ENCODE data around the gene KCNJ3.

KCNJ3 gene

GRCh38 chr2:154846842-154847241 lies 148.3 kb downstream of the KCNJ3 start:
- TF ChIP-seq SIN3A (IDR thresholded peaks at IDR 0.05; ENCODE audit: borderline replicate concordance, insufficient read depth, low read length) (no peak), FOXP2 (optimal IDR thresholded peaks at IDR 0.05; ENCODE audit: borderline replicate concordance, extremely low read depth, extremely low read length, insufficient read depth) (no peak), POLR2AphosphoS5 (IDR thresholded peaks at IDR 0.05; ENCODE audit: low read depth, low read length) (no peak), TAF1 (IDR thresholded peaks at IDR 0.05; ENCODE audit: borderline replicate concordance, insufficient read depth, low read length) (no peak)
- TF ChIP-seq, protein P1, sequence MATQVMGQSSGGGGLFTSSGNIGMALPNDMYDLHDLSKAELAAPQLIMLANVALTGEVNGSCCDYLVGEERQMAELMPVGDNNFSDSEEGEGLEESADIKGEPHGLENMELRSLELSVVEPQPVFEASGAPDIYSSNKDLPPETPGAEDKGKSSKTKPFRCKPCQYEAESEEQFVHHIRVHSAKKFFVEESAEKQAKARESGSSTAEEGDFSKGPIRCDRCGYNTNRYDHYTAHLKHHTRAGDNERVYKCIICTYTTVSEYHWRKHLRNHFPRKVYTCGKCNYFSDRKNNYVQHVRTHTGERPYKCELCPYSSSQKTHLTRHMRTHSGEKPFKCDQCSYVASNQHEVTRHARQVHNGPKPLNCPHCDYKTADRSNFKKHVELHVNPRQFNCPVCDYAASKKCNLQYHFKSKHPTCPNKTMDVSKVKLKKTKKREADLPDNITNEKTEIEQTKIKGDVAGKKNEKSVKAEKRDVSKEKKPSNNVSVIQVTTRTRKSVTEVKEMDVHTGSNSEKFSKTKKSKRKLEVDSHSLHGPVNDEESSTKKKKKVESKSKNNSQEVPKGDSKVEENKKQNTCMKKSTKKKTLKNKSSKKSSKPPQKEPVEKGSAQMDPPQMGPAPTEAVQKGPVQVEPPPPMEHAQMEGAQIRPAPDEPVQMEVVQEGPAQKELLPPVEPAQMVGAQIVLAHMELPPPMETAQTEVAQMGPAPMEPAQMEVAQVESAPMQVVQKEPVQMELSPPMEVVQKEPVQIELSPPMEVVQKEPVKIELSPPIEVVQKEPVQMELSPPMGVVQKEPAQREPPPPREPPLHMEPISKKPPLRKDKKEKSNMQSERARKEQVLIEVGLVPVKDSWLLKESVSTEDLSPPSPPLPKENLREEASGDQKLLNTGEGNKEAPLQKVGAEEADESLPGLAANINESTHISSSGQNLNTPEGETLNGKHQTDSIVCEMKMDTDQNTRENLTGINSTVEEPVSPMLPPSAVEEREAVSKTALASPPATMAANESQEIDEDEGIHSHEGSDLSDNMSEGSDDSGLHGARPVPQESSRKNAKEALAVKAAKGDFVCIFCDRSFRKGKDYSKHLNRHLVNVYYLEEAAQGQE (IDR thresholded peaks at IDR 0.05; ENCODE audit: insufficient read depth in 1 of 2, low read depth in 2 of 2, low read length in 2 of 2): no peak

DNA sequence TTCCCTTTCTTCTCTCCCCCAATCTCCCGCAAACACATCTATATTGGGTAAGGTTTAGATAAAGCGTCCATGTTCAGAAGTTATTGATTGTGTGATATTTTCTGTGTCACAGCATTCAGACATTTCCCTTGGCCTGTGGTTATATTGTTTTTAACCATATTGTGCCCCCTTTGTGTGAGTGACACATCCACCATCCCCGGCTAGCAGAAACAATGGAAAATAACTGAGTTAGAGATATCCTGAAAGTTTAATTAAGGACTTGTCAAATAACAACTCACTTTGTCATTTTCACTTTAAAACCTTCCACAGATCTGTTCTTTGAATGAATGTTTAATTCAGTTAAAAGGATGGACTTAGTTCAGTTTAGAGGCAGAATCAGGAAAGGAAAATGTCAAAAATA lies 151.0 kb downstream of the KCNJ3 start:
- no peak for TF ChIP-seq SIN3A (IDR thresholded peaks at IDR 0.05; ENCODE audit: borderline replicate concordance, insufficient read depth, low read length)
- TF ChIP-seq, protein P1 (IDR thresholded peaks at IDR 0.05; ENCODE audit: insufficient read depth in 1 of 2, low read depth in 2 of 2, low read length in 2 of 2): no peak
- no peak for TF ChIP-seq FOXP2 (optimal IDR thresholded peaks at IDR 0.05; ENCODE audit: borderline replicate concordance, extremely low read depth, extremely low read length, insufficient read depth)
- TF ChIP-seq TAF1 (IDR thresholded peaks at IDR 0.05; ENCODE audit: borderline replicate concordance, insufficient read depth, low read length): no peak
- no peak for TF ChIP-seq POLR2AphosphoS5 (IDR thresholded peaks at IDR 0.05; ENCODE audit: low read depth, low read length)

GRCh38 chr2:154850532-154850931 lies 152.0 kb downstream of the KCNJ3 start:
- no peak for TF ChIP-seq TAF1 (IDR thresholded peaks at IDR 0.05; ENCODE audit: borderline replicate concordance, insufficient read depth, low read length)
- no peak for TF ChIP-seq FOXP2 (optimal IDR thresholded peaks at IDR 0.05; ENCODE audit: borderline replicate concordance, extremely low read depth, extremely low read length, insufficient read depth)
- TF ChIP-seq POLR2AphosphoS5 (IDR thresholded peaks at IDR 0.05; ENCODE audit: low read depth, low read length): no peak
- no peak for TF ChIP-seq SIN3A (IDR thresholded peaks at IDR 0.05; ENCODE audit: borderline replicate concordance, insufficient read depth, low read length)
- TF ChIP-seq, protein P1 (IDR thresholded peaks at IDR 0.05; ENCODE audit: insufficient read depth in 1 of 2, low read depth in 2 of 2, low read length in 2 of 2): no peak

DNA sequence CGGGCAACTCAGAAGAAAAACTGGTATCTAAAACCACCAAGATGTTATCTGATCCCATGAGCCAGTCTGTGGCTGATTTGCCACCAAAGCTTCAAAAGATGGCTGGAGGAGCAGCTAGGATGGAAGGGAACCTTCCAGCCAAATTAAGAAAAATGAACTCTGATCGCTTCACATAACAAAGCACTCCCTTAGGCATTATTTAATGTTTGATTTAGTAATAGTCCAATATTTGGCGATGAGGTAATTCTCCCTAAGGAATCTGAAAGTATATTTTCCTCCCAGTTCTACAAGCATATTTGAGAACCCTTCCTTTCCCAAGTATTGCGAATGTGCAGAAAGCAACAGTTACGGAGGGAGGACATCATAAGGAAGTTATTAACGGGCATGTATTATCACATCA lies 156.6 kb downstream of the KCNJ3 start:
- no peak for TF ChIP-seq SIN3A (IDR thresholded peaks at IDR 0.05; ENCODE audit: borderline replicate concordance, insufficient read depth, low read length)
- no peak for TF ChIP-seq POLR2AphosphoS5 (IDR thresholded peaks at IDR 0.05; ENCODE audit: low read depth, low read length)
- TF ChIP-seq FOXP2 (optimal IDR thresholded peaks at IDR 0.05; ENCODE audit: borderline replicate concordance, extremely low read depth, extremely low read length, insufficient read depth): no peak
- TF ChIP-seq TAF1 (IDR thresholded peaks at IDR 0.05; ENCODE audit: borderline replicate concordance, insufficient read depth, low read length): no peak
- TF ChIP-seq, protein P1 (IDR thresholded peaks at IDR 0.05; ENCODE audit: insufficient read depth in 1 of 2, low read depth in 2 of 2, low read length in 2 of 2): no peak

DNA sequence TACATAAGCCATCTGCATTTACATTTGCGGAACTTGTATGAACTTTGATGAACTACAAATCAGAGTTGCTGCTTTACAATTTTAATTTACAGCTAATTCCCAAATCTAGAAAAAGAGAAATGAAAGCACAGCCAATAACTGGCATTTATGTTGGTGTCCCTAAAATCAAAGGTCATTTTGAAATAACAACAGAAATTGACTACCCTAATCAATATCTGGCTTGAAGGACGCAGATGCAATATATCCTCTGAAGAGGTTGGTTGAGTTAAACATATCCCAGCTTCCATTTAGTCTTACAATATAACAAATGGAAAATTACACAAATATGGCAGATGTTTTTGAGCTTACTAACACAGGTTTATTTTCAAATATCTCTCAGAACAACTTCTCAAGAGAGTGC lies 177.5 kb downstream of the KCNJ3 start:
- TF ChIP-seq FOXP2 (optimal IDR thresholded peaks at IDR 0.05; ENCODE audit: borderline replicate concordance, extremely low read depth, extremely low read length, insufficient read depth) (no peak), SIN3A (IDR thresholded peaks at IDR 0.05; ENCODE audit: borderline replicate concordance, insufficient read depth, low read length) (no peak), POLR2AphosphoS5 (IDR thresholded peaks at IDR 0.05; ENCODE audit: low read depth, low read length) (no peak), TAF1 (IDR thresholded peaks at IDR 0.05; ENCODE audit: borderline replicate concordance, insufficient read depth, low read length) (no peak)
- TF ChIP-seq, protein P1 (IDR thresholded peaks at IDR 0.05; ENCODE audit: insufficient read depth in 1 of 2, low read depth in 2 of 2, low read length in 2 of 2): no peak
